Measurements from ENCODE around the gene RNLS.

The RNLS gene

GRCh38 chr10:88427024-88427423, 156.1 kb downstream of the RNLS start:
- no peak for DNase-seq

- DNase-seq: no peak
Measured at GRCh38 chr10:88424881-88425280, 158.2 kb downstream of the RNLS start.

DNA sequence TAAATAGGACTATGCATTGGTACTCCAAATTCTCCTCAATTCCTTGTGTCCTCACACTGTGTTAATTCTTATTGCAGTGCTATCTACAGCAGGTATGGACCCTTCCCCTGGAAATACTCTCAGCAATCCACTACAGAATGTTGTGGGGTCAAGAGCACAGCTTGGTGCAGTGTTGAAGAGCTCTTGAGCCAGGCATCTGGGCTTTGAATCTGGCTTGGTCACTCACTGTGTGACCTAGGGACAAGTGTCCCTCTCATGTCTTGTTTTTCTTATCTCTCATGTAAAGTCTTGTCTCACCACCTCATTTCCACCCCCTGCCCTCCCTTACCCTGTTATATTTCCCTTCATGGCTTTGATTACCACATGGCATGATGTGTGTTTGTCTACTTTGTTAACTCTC, 159.4 kb downstream of the RNLS start:
- no peak for DNase-seq

DNA sequence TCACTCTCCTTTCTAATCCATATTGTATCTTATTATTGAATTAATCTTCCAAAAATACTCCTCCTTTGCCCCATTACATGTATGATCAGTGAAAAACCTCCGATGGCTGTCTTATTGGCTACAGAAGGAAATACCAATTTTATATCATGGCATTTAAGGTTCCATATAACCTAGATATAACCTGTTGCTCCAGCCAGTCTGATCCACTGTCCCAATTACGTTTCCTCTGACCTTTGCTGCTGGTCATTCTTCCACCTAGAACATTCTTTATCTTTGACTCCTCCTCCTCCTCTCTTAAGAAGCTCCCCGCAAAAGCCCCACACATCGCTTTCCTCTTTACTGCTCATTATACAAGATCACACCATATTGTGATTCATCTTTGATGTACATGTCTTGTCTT, 161.5 kb downstream of the RNLS start:
- DNase-seq: no peak

DNA sequence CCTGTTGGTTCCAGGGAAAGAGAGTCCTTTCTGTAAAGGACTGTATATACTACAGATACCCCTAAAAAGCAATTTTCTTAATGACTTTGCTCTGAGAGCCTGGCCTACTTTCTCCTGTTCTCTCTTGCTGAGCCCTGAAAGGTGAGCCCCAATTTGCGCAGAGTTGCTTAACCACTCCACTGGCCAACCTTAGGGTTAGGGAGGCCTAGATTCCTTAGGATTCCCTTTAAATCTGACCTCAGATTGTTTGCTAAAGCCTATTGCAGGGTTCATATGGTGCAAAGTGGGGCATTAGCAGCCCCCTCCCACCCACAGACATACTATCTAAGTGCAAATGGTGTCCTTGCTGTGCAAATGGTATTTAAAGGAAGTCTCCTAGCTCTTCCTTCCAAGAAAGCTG, 164.2 kb downstream of the RNLS start:
- no peak for DNase-seq

- DNase-seq: no peak
Measured at GRCh38 chr10:88417387-88418030, 165.6 kb downstream of the RNLS start.

DNA sequence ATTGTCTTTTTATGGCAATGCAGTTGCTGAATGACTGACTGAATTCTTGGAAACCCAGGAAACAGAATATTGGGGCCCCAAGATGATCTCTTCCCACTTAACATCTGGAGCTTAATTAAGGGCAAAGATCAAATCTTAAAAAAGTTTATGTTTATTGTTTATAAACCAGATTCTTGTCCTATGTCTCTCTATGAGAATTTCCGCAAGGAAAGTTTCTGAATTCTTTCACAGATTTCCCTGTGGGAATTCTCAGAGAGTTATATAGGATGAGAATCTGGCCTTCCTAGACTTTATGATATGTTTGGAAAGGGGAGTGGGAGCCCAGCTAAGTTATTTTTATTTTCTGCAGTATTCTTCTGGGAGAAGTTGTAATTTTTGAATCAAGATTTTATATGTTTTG, 166.3 kb downstream of the RNLS start:
- DNase-seq: no peak

DNA sequence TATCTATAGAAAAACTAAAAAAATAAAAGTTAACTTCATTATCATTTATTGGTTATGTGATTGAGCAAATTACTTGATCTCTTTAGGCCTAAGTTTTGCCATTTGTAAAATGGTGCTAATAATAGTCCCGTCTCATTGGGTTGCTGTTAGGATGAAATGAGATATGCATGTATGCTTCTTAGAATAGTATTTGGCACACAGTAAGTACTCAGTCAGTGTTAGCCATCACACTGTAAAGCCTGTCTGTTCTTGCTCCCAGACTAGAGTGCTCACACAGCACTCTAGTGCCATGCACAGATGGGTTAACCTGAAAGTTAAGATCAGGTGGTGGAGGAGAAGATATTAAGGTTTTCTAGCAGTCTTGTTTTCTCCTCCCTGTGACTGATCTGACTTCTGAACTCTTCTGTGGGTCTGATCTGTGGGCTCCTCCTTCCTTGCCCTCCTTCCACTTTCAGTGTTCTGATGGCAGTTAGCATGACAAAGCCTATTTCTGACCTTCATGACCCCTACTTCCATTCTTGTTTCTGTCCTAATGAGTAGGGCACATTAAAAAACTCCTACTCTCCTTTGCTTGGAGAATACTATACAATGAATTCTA, 167.5 kb downstream of the RNLS start:
- DNase-seq: no peak

GRCh38 chr10:88413412-88413811, 169.7 kb downstream of the RNLS start:
- DNase-seq: no peak

GRCh38 chr10:88411772-88412349, 171.3 kb downstream of the RNLS start:
- no peak for DNase-seq

DNA sequence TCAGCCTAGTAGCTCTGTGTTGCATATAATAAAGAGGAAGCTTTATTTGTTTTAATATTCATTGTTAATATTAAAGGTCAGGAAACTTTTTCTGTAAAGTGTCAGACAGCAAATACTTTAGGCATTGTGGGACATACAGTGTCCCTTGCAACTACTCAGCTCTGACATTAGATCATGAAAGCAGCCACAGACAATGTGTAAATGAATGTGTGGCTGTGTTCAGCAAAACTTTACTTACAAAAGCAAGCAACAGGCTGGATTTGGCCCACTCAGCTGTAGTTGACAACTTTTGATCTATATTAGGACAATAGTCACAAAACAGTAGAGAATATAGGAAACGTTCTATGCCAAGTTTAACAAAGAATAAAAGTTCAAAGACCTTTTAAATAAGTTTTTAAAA, 173.3 kb downstream of the RNLS start:
- DNase-seq: no peak

- peak; percentile 13 for DNase-seq
Measured at GRCh38 chr10:88409236-88409635, 173.9 kb downstream of the RNLS start.

DNA sequence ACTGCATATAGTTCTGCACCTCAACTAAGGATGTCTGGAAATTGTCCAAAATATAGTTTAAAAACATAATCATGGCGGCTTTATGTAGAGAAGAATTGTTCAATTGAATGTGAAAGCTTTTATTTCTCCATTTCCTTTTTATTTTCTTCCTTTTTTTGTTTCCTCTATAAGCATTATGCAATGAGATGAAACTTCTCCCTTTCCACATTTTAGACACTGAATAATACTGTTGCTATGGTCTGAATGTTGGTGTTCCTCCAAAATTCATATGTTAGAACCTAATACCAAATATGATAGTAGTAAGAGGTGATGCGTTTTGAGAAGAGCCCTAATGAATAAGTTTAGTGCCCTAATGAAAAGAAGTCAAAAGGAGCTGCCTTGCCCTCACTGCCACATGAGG, 175.0 kb downstream of the RNLS start:
- no peak for DNase-seq

DNA sequence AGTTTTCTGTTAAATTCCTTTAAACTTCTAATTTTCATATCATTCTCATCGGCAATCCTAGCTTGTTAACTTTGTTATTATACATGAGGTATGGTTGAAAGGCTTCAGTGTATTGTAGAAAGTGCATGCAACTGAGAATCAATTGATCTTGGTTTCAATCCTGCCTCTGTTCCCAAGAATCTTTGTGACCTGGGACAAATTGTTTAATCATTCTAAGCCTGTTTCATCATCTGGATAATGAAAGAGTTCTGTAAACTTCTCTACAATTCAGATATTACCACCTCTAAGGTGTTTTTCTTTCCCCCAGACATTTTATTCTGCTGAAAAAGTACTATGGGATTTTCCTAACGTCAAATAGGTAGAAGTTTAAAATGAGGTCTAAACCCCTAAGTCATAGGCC, 179.0 kb downstream of the RNLS start:
- DNase-seq: no peak

- DNase-seq: peak; percentile 34
Measured at GRCh38 chr10:88401671-88402347, 181.3 kb downstream of the RNLS start.

DNA sequence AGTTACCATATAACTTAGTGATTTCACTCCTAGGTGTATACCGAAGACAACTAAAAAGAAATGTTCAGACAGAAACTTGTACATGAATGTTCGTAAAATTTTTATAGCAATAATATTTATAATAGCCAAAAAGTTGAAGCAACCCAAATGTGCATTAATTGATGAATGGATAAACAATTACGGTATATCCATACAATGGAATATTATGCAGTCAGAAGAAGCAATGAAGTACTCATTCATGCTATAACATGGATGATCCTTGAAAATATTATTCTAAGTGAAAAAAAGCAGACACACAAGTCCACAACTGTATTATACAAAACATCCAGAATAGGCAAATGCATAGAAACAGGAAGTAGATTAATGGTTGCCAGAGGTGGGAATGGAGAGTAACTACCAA, 183.9 kb downstream of the RNLS start:
- DNase-seq: no peak

DNA sequence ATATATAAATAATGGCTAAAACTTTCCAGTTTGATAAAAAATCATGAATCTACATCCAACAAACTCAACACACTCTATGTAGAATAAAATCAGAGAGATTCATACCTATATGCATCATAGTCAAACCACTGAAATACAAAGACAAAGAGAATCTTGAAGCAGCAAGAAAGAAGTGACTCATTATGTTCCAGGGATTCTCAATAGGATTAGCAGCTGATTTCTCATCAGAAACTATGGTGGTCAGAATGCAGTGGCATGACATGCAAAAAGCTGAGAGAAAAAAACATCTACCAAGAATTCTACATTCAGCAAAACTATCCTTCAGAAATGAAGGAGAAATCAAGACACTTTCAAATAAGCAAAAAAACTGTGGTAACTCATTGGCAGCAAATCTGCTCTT, 187.4 kb downstream of the RNLS start:
- peak; percentile 10 for DNase-seq

- DNase-seq: no peak
Measured at GRCh38 chr10:88392222-88392621, 190.9 kb downstream of the RNLS start.

- DNase-seq: no peak
Measured at GRCh38 chr10:88390041-88390440, 193.1 kb downstream of the RNLS start.

DNA sequence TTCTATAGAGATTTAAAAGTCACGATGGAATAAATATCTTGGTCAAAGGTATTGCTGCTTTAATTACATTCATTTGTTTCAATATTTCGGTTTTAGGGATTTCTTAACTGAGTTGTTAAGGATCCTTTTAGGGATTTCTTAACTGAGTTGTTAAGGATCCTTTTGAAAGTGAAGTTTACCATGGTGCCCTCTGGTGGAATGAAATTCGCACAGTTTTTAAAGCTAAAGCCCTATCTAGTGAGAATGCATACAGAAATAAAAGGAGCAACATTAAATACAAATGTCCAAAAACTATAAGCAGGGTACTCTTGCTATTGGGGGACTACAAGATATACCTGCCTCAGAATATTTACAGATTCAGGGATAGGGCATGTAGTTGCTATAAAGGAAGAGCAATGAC, 193.7 kb downstream of the RNLS start:
- peak; percentile 43 for DNase-seq

DNA sequence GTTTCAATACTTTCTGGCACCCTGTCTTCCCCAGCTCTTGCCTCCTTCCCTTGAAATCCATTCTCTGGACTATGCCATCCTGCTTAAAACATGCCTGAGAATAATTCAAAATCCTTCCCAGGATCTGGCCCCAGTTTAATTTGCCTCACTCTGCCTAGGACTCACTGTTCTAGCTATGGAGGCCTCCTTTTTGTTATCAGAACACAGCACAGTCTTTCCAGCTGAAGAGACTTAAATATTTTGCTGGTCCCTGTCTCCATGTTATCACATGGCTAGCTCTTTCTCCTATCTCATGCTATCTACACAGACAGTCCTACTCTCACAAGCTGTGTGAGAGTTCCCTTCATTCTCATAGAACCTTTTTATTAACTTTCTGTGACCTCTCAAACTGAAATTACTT, 194.8 kb downstream of the RNLS start:
- no peak for DNase-seq

GRCh38 chr10:88386821-88387773, 196.0 kb downstream of the RNLS start:
- DNase-seq: peak; percentile 18

GRCh38 chr10:88386204-88386788, 196.8 kb downstream of the RNLS start:
- DNase-seq: no peak
